Tibial nerve (tissue), 4 donors: ENCODE data around the gene ATN1. TPM values are rescaled to one million over a fixed set of nuclear protein-coding genes. Genes with fewer than 3 reads are reported as not detected.

Source experiments
- DNase-seq, 2 donors: peaks; one replicate each; pipeline ENCODE4 v3.0.0-alpha.2; 2019; ENCODE audit warnings: low spot score in 2 of 2
- H3K27ac ChIP-seq, 4 donors: fragments of 200-600 bp; sonication (generic) in 3 of 4; one replicate each; pipeline ENCODE4 v1.5.1; 2017 to 2019; ENCODE audit warnings: mild to moderate bottlenecking in 1 of 4
- H3K27me3 ChIP-seq, 2 donors: fragments of 200-600 bp; sonication (generic) in 1 of 2; one replicate each; pipeline versions ENCODE4 v1.5.1 to v1.6.0; 2017 to 2019
- H3K36me3 ChIP-seq, 3 donors: fragments of 200-600 bp; sonication (generic); one replicate each; pipeline ENCODE4 v1.5.1; 2018 to 2019
- H3K4me1 ChIP-seq, 4 donors: fragments of 200-600 bp; sonication (generic) in 3 of 4; one replicate each; pipeline ENCODE4 v1.5.1; 2017 to 2019
- H3K4me3 ChIP-seq, 4 donors: fragments of 200-600 bp; sonication (generic) in 3 of 4; one replicate each; pipeline ENCODE4 v1.5.1; 2017 to 2019; ENCODE audit warnings: mild to moderate bottlenecking in 1 of 4, moderate library complexity in 1 of 4
- H3K9me3 ChIP-seq, 4 donors: fragments of 200-600 bp; sonication (generic) in 3 of 4; one replicate each; pipeline ENCODE4 v1.5.1; 2017 to 2019
- CTCF ChIP-seq, 5 experiments: fragments of 200-600 bp in 3 of 5; fragments of 450-650 bp in 2 of 5; sonication (generic) in 3 of 5; IDR thresholded peaks; one replicate each; pipeline ENCODE4 v1.5.1; 2016 to 2019; ENCODE audit warnings: antibody characterized with exemption in 5 of 5, mild to moderate bottlenecking in 3 of 5, moderate library complexity in 2 of 5
- EP300 ChIP-seq, 2 donors: sonication (generic); formaldehyde crosslinking; IDR thresholded peaks; one replicate each; pipeline ENCODE4 v1.6.1; 2017; ENCODE audit warnings: antibody characterized with exemption in 2 of 2, mild to moderate bottlenecking in 1 of 2
- POLR2A ChIP-seq, 2 donors: fragments of 450-650 bp; IDR thresholded peaks; one replicate each; pipeline ENCODE4 v1.6.1; 2017; ENCODE audit warnings: antibody characterized with exemption in 2 of 2, mild to moderate bottlenecking in 2 of 2, moderate library complexity in 2 of 2
- WGBS, 2 donors: methylation state at CpG; one replicate each; pipeline ENCODE4 v1.1.5; 2018; 5-methylcytosine and 5-hydroxymethylcytosine counted together
- total RNA-seq, 4 donors: library from RNA; depleted of rRNA; stranded (reverse); fragments of >200 nt; gene quantifications; one replicate each; pipeline ENCODE4 v1.1.0, GENCODE V29; 2016

The ATN1 gene
- total RNA-seq, 4 donors from 2014 or later = 92.2 to 260 (median 123) TPM

GRCh38 chr12:6974180-6974579 is 46.4 kb downstream of the ATN1 start:
- 84 to 96% methylated on average over 6 of the region's 6 CpGs for WGBS, 2 donors
- H3K27ac ChIP-seq = no peak overlapping the region
- no peaks in the 10 kb centered on the region for H3K9me3 ChIP-seq
- peaks cover 0 to 24% (median 19%) of the 10 kb centered on the region in 4 donors for H3K4me1 ChIP-seq
- no peak for TF ChIP-seq EP300 (IDR thresholded peaks at IDR 0.05)
- TF ChIP-seq POLR2A (IDR thresholded peaks at IDR 0.05) = no peak
- TF ChIP-seq CTCF (IDR thresholded peaks at IDR 0.05) = no peak
- DNase-seq = no peak
- H3K36me3 ChIP-seq = peaks cover 2 to 56% (median 17%) of the 10 kb centered on the region in 3 donors
- no peak overlapping the region for H3K4me3 ChIP-seq
- H3K27me3 ChIP-seq = no peaks in the 10 kb centered on the region

GRCh38 chr12:6975297-6976032 is 47.7 kb downstream of the ATN1 start:
- H3K9me3 ChIP-seq = no peaks in the 10 kb centered on the region
- 85 to 93% methylated on average over 2 of the region's 2 CpGs for WGBS, 2 donors
- no peak for DNase-seq
- no peak overlapping the region for H3K4me3 ChIP-seq
- H3K4me1 ChIP-seq = peaks cover 0 to 15% (median 12%) of the 10 kb centered on the region in 4 donors
- TF ChIP-seq CTCF (IDR thresholded peaks at IDR 0.05) (no peak), POLR2A (IDR thresholded peaks at IDR 0.05) (no peak), EP300 (IDR thresholded peaks at IDR 0.05) (no peak)
- H3K27ac ChIP-seq = no peak overlapping the region
- peaks cover 3 to 66% (median 17%) of the 10 kb centered on the region in 3 donors for H3K36me3 ChIP-seq
- no peaks in the 10 kb centered on the region for H3K27me3 ChIP-seq

- Histone ChIP-seq H3K4me3 (no peak overlapping the region), H3K36me3 (peaks cover 3 to 88% (median 23%) of the 10 kb centered on the region in 3 donors), H3K4me1 (peaks cover 0 to under 1% (median 0%) of the 10 kb centered on the region in 4 donors), H3K27ac (no peak overlapping the region), H3K9me3 (no peaks in the 10 kb centered on the region), H3K27me3 (no peaks in the 10 kb centered on the region)
- DNase-seq = no peak
- 75% methylated on average over 10 of the region's 10 CpGs for WGBS, 2 donors
- TF ChIP-seq CTCF (IDR thresholded peaks at IDR 0.05) (no peak), EP300 (IDR thresholded peaks at IDR 0.05) (no peak), POLR2A (IDR thresholded peaks at IDR 0.05) (no peak)
Measured at GRCh38 chr12:6977653-6978052, 49.9 kb downstream of the ATN1 start.

- no peak for DNase-seq
- TF ChIP-seq EP300 (IDR thresholded peaks at IDR 0.05) (no peak), CTCF (IDR thresholded peaks at IDR 0.05) (no peak), POLR2A (IDR thresholded peaks at IDR 0.05) (no peak)
- H3K9me3 ChIP-seq = no peaks in the 10 kb centered on the region
- no peak overlapping the region for H3K27ac ChIP-seq
- no peaks in the 10 kb centered on the region for H3K4me1 ChIP-seq
- H3K4me3 ChIP-seq = no peak overlapping the region
- H3K36me3 ChIP-seq = peaks cover 3 to 93% (median 23%) of the 10 kb centered on the region in 3 donors
- WGBS, 2 donors = 84 to 86% methylated on average over 6 of the region's 6 CpGs
- H3K27me3 ChIP-seq = no peaks in the 10 kb centered on the region
Measured at GRCh38 chr12:6978188-6978587, 50.4 kb downstream of the ATN1 start.

GRCh38 chr12:6978611-6979011 is 50.9 kb downstream of the ATN1 start:
- no peak overlapping the region for H3K27ac ChIP-seq
- no peaks in the 10 kb centered on the region for H3K9me3 ChIP-seq
- no peak for TF ChIP-seq EP300 (IDR thresholded peaks at IDR 0.05)
- no peak for TF ChIP-seq CTCF (IDR thresholded peaks at IDR 0.05)
- no peak for TF ChIP-seq POLR2A (IDR thresholded peaks at IDR 0.05)
- no peak for DNase-seq
- no peak overlapping the region for H3K4me3 ChIP-seq
- no peaks in the 10 kb centered on the region for H3K27me3 ChIP-seq
- peaks cover 3 to 97% (median 23%) of the 10 kb centered on the region in 3 donors for H3K36me3 ChIP-seq
- 81 to 86% methylated on average over 3 of the region's 3 CpGs for WGBS, 2 donors
- no peaks in the 10 kb centered on the region for H3K4me1 ChIP-seq
